Neural cell (in vitro differentiated cells): ENCODE results near the gene ZNF565. TPM values are rescaled to one million over a fixed set of nuclear protein-coding genes. Genes with fewer than 3 reads are reported as not detected.

ENCODE experiments used
- H2AFZ ChIP-seq: fragments of 200-600, 300-800 bp; sonication (generic), shearing (Covaris generic); 2 replicates; pipeline ENCODE4 v1.6.0; 2014; ENCODE audit warnings: low read depth, mild to moderate bottlenecking, antibody characterized with exemption, low read length, moderate library complexity
- H3F3A ChIP-seq: fragments of 200-600 bp; shearing (Covaris generic); 2 replicates; pipeline ENCODE4 v1.6.1; 2016; ENCODE audit warnings: mild to moderate bottlenecking, moderate library complexity, mixed read lengths, antibody characterized with exemption, low read length; ENCODE audit not compliant: insufficient read depth, poor library complexity, severe bottlenecking
- H3K27ac ChIP-seq: fragments of 200-600, 300-800 bp; sonication (generic), shearing (Covaris generic); 2 replicates; pipeline ENCODE4 v1.5.1; 2014; ENCODE audit warnings: mild to moderate bottlenecking, low read length, moderate library complexity
- H3K27me3 ChIP-seq: fragments of 300-800, 200-600 bp; sonication (generic), shearing (Covaris generic); 2 replicates; pipeline ENCODE4 v1.6.0; 2014; ENCODE audit warnings: mild to moderate bottlenecking, low read depth, low read length, moderate library complexity; ENCODE audit not compliant: insufficient read depth
- H3K36me3 ChIP-seq: fragments of 300-800, 200-600 bp; sonication (generic), shearing (Covaris generic); 2 replicates; pipeline ENCODE4 v1.5.1; 2014; ENCODE audit warnings: mild to moderate bottlenecking, antibody characterized with exemption, low read length, moderate library complexity; ENCODE audit not compliant: insufficient read depth
- H3K4me2 ChIP-seq: fragments of 300-800, 200-600 bp; sonication (generic), shearing (Covaris generic); 2 replicates; pipeline ENCODE4 v1.6.0; 2014; ENCODE audit warnings: mild to moderate bottlenecking, low read length
- H3K4me3 ChIP-seq: fragments of 300-800, 200-600 bp; sonication (generic), shearing (Covaris generic); 2 replicates; pipeline ENCODE4 v1.5.1; 2014; ENCODE audit warnings: mild to moderate bottlenecking, low read length, moderate library complexity
- H3K79me2 ChIP-seq: fragments of 200-600 bp; shearing (Covaris generic); replicated peaks from 2 replicates; pipeline ENCODE4 v1.6.0; 2014; ENCODE audit warnings: mild to moderate bottlenecking, low read length, moderate library complexity; ENCODE audit not compliant: insufficient read depth
- H3K9ac ChIP-seq: fragments of 300-800, 200-600 bp; sonication (generic), shearing (Covaris generic); 2 replicates; pipeline ENCODE4 v1.6.1; 2016; ENCODE audit warnings: mild to moderate bottlenecking, low read length, mixed read lengths
- H3K9me2 ChIP-seq: fragments of 200-600 bp; shearing (Covaris generic); 2 replicates; pipeline ENCODE4 v1.6.1; 2016; ENCODE audit warnings: mild to moderate bottlenecking, low read length, mixed read lengths; ENCODE audit not compliant: insufficient read depth
- H3K9me3 ChIP-seq: fragments of 200-600, 300-800 bp; sonication (generic), shearing (Covaris generic); 2 replicates; pipeline ENCODE4 v1.6.1; 2016; ENCODE audit warnings: mild to moderate bottlenecking, mixed run types, low read length, moderate library complexity, mixed read lengths
- H4K20me1 ChIP-seq: fragments of 200-600 bp; shearing (Covaris generic); 2 replicates; pipeline ENCODE4 v1.6.1; 2016; ENCODE audit warnings: mild to moderate bottlenecking, mixed run types; ENCODE audit not compliant: insufficient read depth
- CTCF ChIP-seq: fragments of 450-650 bp; IDR thresholded peaks from 2 replicates; pipeline ENCODE4 v1.5.1; 2014; ENCODE audit warnings: antibody characterized with exemption, mild to moderate bottlenecking, moderate library complexity; ENCODE audit not compliant: poor library complexity, severe bottlenecking
- EP300 ChIP-seq: fragments of 450-650 bp; conservative IDR thresholded peaks from 2 replicates; pipeline ENCODE4 v1.6.1; 2014; ENCODE audit warnings: antibody characterized with exemption, mild to moderate bottlenecking, moderate library complexity; ENCODE audit not compliant: poor library complexity, severe bottlenecking
- EZH2 ChIP-seq: fragments of 200-600, 300-800 bp; shearing (Covaris generic), sonication (generic); IDR thresholded peaks from 2 replicates; pipeline ENCODE4 v1.6.1; 2014; ENCODE audit warnings: antibody characterized with exemption, low read length, borderline replicate concordance, mild to moderate bottlenecking; ENCODE audit not compliant: insufficient read depth, poor library complexity, severe bottlenecking
- MXI1 ChIP-seq: fragments of 450-650 bp; conservative IDR thresholded peaks from 2 replicates; pipeline ENCODE4 v1.6.1; 2014; ENCODE audit warnings: antibody characterized with exemption, mild to moderate bottlenecking; ENCODE audit not compliant: poor library complexity, severe bottlenecking
- POLR2AphosphoS5 ChIP-seq: IDR thresholded peaks from 2 replicates; pipeline ENCODE4 v1.6.1; 2012
- RAD21 ChIP-seq: fragments of 450-650 bp; conservative IDR thresholded peaks from 2 replicates; pipeline ENCODE4 v1.6.1; 2014; ENCODE audit warnings: antibody characterized with exemption, mild to moderate bottlenecking, moderate library complexity
- REST ChIP-seq: IDR thresholded peaks from 2 replicates; pipeline ENCODE4 v1.6.1; 2012; ENCODE audit warnings: borderline replicate concordance
- SMC3 ChIP-seq: fragments of 450-650 bp; conservative IDR thresholded peaks from 2 replicates; pipeline ENCODE4 v1.6.1; 2014; ENCODE audit warnings: antibody characterized with exemption, mild to moderate bottlenecking, moderate library complexity; ENCODE audit not compliant: poor library complexity
- TAF1 ChIP-seq: IDR thresholded peaks from 2 replicates; pipeline ENCODE4 v1.6.1; 2012; ENCODE audit warnings: low read depth
- polyA plus RNA-seq: library from polyadenylated mRNA; depleted of rRNA; stranded (reverse); fragments of >200 nt; gene quantifications from 2 replicates; pipeline ENCODE4 v1.2.3, GENCODE V29; 2014

ZNF565 gene
- polyA plus RNA-seq, 1 donor from 2014 or later: 9.4 TPM

GRCh38 chr19:36139473-36140303 is 74.8 kb downstream of the ZNF565 start, which contains the start of gene CAPNS1:
Gene CAPNS1 (plus strand): TSS chr19:36140066. CDS start chr19:36141012, 946 bp downstream.
- Histone ChIP-seq H3K4me3 (peak within 1 kb of the TSS; percentile 98), H3F3A (no peaks in the 10 kb centered on the region), H3K9me2 (no peaks in the 10 kb centered on the region), H3K27ac (peak within 1 kb of the TSS; percentile 89), H2AFZ (peak within 1 kb of the TSS; percentile 76), H3K9ac (peak within 1 kb of the TSS; percentile 92), H4K20me1 (no peaks in the 10 kb centered on the region), H3K9me3 (no peaks in the 10 kb centered on the region), H3K79me2 (peaks cover 9% of the 10 kb centered on the region), H3K36me3 (peaks cover 2% of the 10 kb centered on the region), H3K4me2 (peak within 1 kb of the TSS; percentile 97), H3K27me3 (no peaks in the 10 kb centered on the region)
- TF ChIP-seq RAD21 (peak; percentile 33), EZH2 (no peak), CTCF (peak; percentile 66), TAF1 (peak; percentile 53), SMC3 (peak; percentile 49), POLR2AphosphoS5 (peak; percentile 75), REST (no peak), MXI1 (peak; percentile 55), EP300 (peak; percentile 56)

- no peak for TF ChIP-seq MXI1
- TF ChIP-seq RAD21: no peak
- TF ChIP-seq POLR2AphosphoS5: no peak
- no peak for TF ChIP-seq EP300
- TF ChIP-seq TAF1: no peak
- no peak for TF ChIP-seq CTCF
- TF ChIP-seq REST: no peak
- no peak for TF ChIP-seq SMC3
- TF ChIP-seq EZH2: no peak
- no peaks in the 10 kb centered on the region for H3F3A ChIP-seq
- no peaks in the 10 kb centered on the region for H3K9me2 ChIP-seq
- peak overlapping the region; percentile 89 for H3K27ac ChIP-seq
- peaks cover 9% of the 10 kb centered on the region for H3K79me2 ChIP-seq
- H2AFZ ChIP-seq: peak overlapping the region; percentile 67
- peak overlapping the region; percentile 98 for H3K4me3 ChIP-seq
- peak overlapping the region; percentile 92 for H3K9ac ChIP-seq
- no peaks in the 10 kb centered on the region for H3K36me3 ChIP-seq
- H3K27me3 ChIP-seq: no peaks in the 10 kb centered on the region
- no peaks in the 10 kb centered on the region for H3K9me3 ChIP-seq
- H4K20me1 ChIP-seq: no peaks in the 10 kb centered on the region
- H3K4me2 ChIP-seq: peak overlapping the region; percentile 97
Observed at GRCh38 chr19:36139120-36139472, 75.4 kb downstream of the ZNF565 start.
